Thyroid gland (tissue), 4 donors: ENCODE measurements around the gene MGMT. TPM values are rescaled to one million over a fixed set of nuclear protein-coding genes. Genes with fewer than 3 reads are reported as not detected.

ENCODE experiments used
- DNase-seq, 2 donors: peaks; one replicate each; pipeline ENCODE4 v3.0.0-alpha.2; 2019
- H3K27ac ChIP-seq, 3 donors: fragments of 200-600 bp; sonication (generic); 1 replicate in 2 of 3; 2 replicates in 1 of 3; pipeline ENCODE4 v1.5.1; 2016 to 2019; ENCODE audit warnings: mild to moderate bottlenecking in 1 of 3, moderate library complexity in 1 of 3
- H3K27me3 ChIP-seq: fragments of 200-600 bp; sonication (generic); one replicate; pipeline ENCODE4 v1.5.1; 2019
- H3K36me3 ChIP-seq, 2 donors: fragments of 200-600 bp; sonication (generic); one replicate each; pipeline ENCODE4 v1.5.1; 2016 to 2019
- H3K4me1 ChIP-seq, 2 donors: fragments of 200-600 bp; sonication (generic); one replicate each; pipeline ENCODE4 v1.5.1; 2017 to 2019
- H3K4me3 ChIP-seq, 3 donors: fragments of 200-600 bp; sonication (generic); replicated peaks in 1 of 3; 1 replicate in 2 of 3; 2 replicates in 1 of 3; pipeline ENCODE4 v1.5.1; 2016; ENCODE audit warnings: mild to moderate bottlenecking in 1 of 3
- H3K9me3 ChIP-seq: fragments of 200-600 bp; sonication (generic); one replicate; pipeline ENCODE4 v1.5.1; 2017
- POLR2A ChIP-seq, 2 donors: fragments of 450-650 bp; IDR thresholded peaks; one replicate each; pipeline ENCODE4 v1.6.1; 2017; ENCODE audit warnings: antibody characterized with exemption in 2 of 2, mild to moderate bottlenecking in 2 of 2, moderate library complexity in 1 of 2
- WGBS, 2 donors: methylation state at CpG; one replicate each; pipeline ENCODE4 v1.1.5; 2017; 5-methylcytosine and 5-hydroxymethylcytosine counted together
- intact Hi-C: fragments of 100-400 bp; cut with DNase I; formaldehyde crosslinking; loops from one replicate; pipeline ENCODE4 v1.15.1; 2023
- total RNA-seq, 4 donors: library from RNA; depleted of rRNA; stranded (reverse); fragments of >200 nt; gene quantifications; one replicate each; pipeline ENCODE4 v1.2.3, GENCODE V29; 2016
- TF ChIP-seq, protein P1 (sequence below), 6 experiments: fragments of 200-600 bp in 3 of 6; fragments of 450-650 bp in 3 of 6; sonication (generic) in 3 of 6; IDR thresholded peaks; one replicate each; pipeline ENCODE4 v1.5.1; 2016 to 2019; ENCODE audit warnings: antibody characterized with exemption in 6 of 6, mild to moderate bottlenecking in 2 of 6, inconsistent platforms in 1 of 6, moderate library complexity in 1 of 6

The MGMT gene
- total RNA-seq, 4 donors from 2014 or later = 17.6 to 48.7 (median 30.7) TPM

DNA sequence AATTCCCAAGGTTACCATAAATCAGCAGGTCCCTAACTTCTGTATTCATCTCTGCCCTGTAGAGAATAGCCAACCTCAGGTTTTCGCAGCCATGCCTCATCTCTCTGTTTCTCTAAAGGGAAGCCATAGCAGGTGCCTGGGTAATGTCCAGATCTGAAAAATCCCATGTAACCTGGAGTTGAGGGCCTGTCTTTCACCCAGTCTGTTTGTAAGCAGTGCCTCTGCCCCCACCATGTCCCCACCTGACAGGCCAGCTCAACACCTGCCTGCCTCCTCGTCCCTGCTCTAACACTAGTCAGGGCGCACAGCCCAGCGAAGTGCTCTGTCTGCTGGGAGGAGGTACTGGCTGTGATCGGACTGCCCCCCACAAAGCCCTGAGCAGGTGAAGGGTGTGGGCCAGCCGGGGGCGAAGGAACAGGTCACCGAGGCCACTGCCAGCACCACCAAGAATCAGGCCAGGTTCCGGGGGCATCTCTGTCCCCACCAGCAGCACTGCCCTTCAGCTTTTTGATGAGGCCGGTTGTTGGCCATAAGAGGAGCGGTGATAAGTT, 210.4 kb downstream of the MGMT start:
- no peak for TF ChIP-seq POLR2A (IDR thresholded peaks at IDR 0.05)
- TF ChIP-seq, protein P1, sequence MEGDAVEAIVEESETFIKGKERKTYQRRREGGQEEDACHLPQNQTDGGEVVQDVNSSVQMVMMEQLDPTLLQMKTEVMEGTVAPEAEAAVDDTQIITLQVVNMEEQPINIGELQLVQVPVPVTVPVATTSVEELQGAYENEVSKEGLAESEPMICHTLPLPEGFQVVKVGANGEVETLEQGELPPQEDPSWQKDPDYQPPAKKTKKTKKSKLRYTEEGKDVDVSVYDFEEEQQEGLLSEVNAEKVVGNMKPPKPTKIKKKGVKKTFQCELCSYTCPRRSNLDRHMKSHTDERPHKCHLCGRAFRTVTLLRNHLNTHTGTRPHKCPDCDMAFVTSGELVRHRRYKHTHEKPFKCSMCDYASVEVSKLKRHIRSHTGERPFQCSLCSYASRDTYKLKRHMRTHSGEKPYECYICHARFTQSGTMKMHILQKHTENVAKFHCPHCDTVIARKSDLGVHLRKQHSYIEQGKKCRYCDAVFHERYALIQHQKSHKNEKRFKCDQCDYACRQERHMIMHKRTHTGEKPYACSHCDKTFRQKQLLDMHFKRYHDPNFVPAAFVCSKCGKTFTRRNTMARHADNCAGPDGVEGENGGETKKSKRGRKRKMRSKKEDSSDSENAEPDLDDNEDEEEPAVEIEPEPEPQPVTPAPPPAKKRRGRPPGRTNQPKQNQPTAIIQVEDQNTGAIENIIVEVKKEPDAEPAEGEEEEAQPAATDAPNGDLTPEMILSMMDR (IDR thresholded peaks at IDR 0.05) = no peak
- intact Hi-C loops = no loop called here
- no peaks in the 10 kb centered on the region for H3K36me3 ChIP-seq
- H3K4me1 ChIP-seq = peaks cover 0 to 4% of the 10 kb centered on the region in 2 donors
- H3K4me3 ChIP-seq = no peak overlapping the region
- H3K9me3 ChIP-seq = no peaks in the 10 kb centered on the region
- DNase-seq = no peak
- H3K27ac ChIP-seq = no peak overlapping the region
- H3K27me3 ChIP-seq = no peaks in the 10 kb centered on the region
- WGBS, 2 donors = 97 to 99% methylated on average over 4 to 11 of the region's 11 CpGs

DNA sequence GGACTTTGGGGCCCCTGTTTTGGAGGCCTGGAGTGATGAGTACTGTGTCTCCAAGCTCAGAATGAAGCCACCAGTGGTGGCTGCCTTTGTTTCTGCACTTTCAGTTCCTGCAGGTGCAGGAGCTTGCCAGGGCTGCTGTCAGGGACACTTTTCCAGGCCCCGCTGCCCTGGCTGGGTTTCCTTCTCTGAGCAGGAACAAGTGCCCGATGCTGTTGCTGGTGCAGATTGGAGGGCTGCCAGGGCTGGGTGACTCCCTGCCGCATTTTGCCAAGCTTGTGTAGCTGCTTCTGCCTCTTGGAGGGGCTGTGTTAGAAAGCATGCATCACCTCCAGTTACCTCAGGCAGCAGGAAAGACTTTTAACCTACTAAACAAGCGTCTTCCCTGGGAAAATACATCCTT, 211.1 kb downstream of the MGMT start:
- intact Hi-C loops = no loop called here
- no peaks in the 10 kb centered on the region for H3K9me3 ChIP-seq
- WGBS, 2 donors = 62 to 65% methylated on average over 3 to 4 of the region's 4 CpGs

DNA sequence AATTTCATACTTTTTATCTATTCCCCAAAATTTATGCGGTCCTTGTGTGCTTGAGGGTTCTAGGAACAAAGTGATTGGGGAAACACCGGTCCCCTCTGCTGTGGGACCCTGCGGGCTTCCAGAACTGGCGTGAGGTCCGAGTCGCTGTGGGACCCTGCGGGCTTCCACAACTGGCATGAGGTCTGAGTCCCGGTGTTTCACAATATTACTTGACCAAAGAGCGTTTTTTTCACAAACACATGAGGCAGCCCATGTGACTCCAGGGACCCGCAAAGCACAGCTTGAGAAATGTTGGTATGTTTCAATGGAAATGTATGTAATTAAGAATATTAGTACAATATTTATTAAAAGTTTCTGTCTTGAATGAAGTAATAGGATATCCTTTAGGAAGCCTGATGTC, 212.2 kb downstream of the MGMT start:
- Histone ChIP-seq H3K4me3 (no peak overlapping the region), H3K27ac (no peak overlapping the region), H3K9me3 (no peaks in the 10 kb centered on the region), H3K4me1 (peaks cover 0 to 4% of the 10 kb centered on the region in 2 donors), H3K27me3 (no peaks in the 10 kb centered on the region), H3K36me3 (no peaks in the 10 kb centered on the region)
- WGBS, 2 donors = 95 to 96% methylated on average over 10 of the region's 10 CpGs
- no peak for DNase-seq
- intact Hi-C loops = no loop called here
- TF ChIP-seq, protein P1 (IDR thresholded peaks at IDR 0.05) = no peak
- no peak for TF ChIP-seq POLR2A (IDR thresholded peaks at IDR 0.05)

More for the DNA sequence above, 211.1 kb downstream of the MGMT start:
- no peak overlapping the region for H3K4me3 ChIP-seq
- no peak for TF ChIP-seq POLR2A (IDR thresholded peaks at IDR 0.05)
- TF ChIP-seq, protein P1 (IDR thresholded peaks at IDR 0.05) = no peak
- H3K4me1 ChIP-seq = peaks cover 0 to 4% of the 10 kb centered on the region in 2 donors
- H3K27me3 ChIP-seq = no peaks in the 10 kb centered on the region
- DNase-seq = peak; percentile 54 to 59
- H3K36me3 ChIP-seq = no peaks in the 10 kb centered on the region
- H3K27ac ChIP-seq = no peak overlapping the region

DNA sequence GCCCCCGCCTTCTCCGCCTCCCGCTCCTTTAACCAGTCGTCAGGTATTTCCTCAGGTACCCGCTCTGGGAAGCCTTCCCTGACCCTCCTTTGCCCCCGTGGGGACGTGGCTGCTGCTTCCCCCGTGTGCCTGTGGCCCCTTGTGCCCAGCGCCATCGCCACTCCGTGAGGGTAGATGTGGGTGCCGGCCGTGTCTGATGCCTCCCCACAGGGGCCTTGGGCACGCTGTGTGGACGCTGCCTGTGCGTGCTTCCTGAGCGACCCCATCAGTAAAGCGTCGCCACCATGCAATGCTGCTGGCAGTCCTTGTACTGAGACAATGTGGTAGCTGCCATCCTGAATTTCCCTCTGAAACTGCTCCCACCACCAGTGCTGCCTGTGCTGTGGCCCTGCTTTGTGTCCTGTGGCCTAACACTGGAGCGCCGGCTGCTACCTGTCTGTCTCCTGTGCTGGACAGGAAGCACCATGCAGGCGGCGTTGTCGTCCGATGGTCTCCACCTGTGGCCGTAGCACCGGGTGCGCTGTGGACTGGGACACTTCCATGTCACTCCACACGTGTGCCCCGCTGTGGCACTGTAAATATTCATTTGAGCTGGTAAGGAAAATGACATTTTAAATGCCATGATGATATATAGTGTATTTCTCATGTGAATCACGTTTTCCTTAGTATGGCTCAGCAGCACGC, 213.8 kb downstream of the MGMT start:
- intact Hi-C loops = no loop called here
- 86 to 98% methylated on average over 26 to 32 of the region's 32 CpGs for WGBS, 2 donors
- Histone ChIP-seq H3K27ac (no peak overlapping the region), H3K36me3 (no peaks in the 10 kb centered on the region), H3K9me3 (no peaks in the 10 kb centered on the region), H3K4me1 (peaks cover 0 to 4% of the 10 kb centered on the region in 2 donors), H3K4me3 (no peak overlapping the region), H3K27me3 (no peaks in the 10 kb centered on the region)
- DNase-seq = no peak
- TF ChIP-seq, protein P1 (IDR thresholded peaks at IDR 0.05) = no peak
- TF ChIP-seq POLR2A (IDR thresholded peaks at IDR 0.05) = no peak

DNA sequence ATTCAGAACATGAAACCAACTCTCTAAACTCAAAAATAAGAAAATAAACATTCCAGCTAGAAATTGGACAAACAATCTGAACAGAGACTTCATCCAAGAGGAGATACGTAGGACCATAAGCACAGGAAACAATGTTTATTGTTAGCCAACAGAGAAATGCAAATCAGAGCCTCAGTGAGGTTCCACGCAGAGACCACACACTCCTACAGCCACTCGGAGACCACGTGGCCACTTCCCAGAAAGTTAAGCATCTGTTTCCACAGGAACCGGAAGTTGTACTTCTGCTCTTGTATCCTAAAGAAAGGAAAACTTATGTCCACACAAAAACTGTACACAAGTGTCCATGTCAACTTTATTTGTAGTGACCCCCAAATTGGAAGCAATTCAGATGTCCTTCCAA, 214.8 kb downstream of the MGMT start:
- Histone ChIP-seq H3K4me3 (no peak overlapping the region), H3K4me1 (peaks cover 0 to 4% of the 10 kb centered on the region in 2 donors), H3K27me3 (no peaks in the 10 kb centered on the region), H3K9me3 (no peaks in the 10 kb centered on the region), H3K27ac (no peak overlapping the region), H3K36me3 (no peaks in the 10 kb centered on the region)
- no peak for DNase-seq
- intact Hi-C loops = no loop called here
- WGBS, 2 donors = 75 to 78% methylated on average over 5 of the region's 5 CpGs
- TF ChIP-seq POLR2A (IDR thresholded peaks at IDR 0.05) = no peak
- TF ChIP-seq, protein P1 (IDR thresholded peaks at IDR 0.05) = no peak
